SK-N-SH treated with all-trans-retinoic acid at 6 μM for 48 hours (cell line): ENCODE results near the gene TMX4.

ENCODE experiments used
- ARNTL ChIP-seq: fragments of 450-650 bp; formaldehyde crosslinking; IDR thresholded peaks from 2 replicates; pipeline ENCODE4 v1.5.0; 2020; ENCODE audit warnings: low read depth, mild to moderate bottlenecking, moderate library complexity, borderline replicate concordance
- PPARA ChIP-seq: fragments of 250-450 bp; sonication (Bioruptor Pico); IDR thresholded peaks from 2 replicates; pipeline ENCODE4 v1.5.0; 2020; ENCODE audit warnings: mild to moderate bottlenecking, borderline replicate concordance
- RARB ChIP-seq: fragments of 250-450 bp; sonication (Bioruptor Pico); IDR thresholded peaks from 2 replicates; pipeline ENCODE4 v1.8.0; 2021; ENCODE audit warnings: mild to moderate bottlenecking, moderate library complexity
- TSHZ2 ChIP-seq: fragments of 250-450 bp; sonication (Bioruptor Pico); IDR thresholded peaks from 2 replicates; pipeline ENCODE4 v1.5.0; 2020; ENCODE audit warnings: mild to moderate bottlenecking, moderate library complexity
- ZFP3 ChIP-seq: fragments of 250-450 bp; sonication (Bioruptor Pico); IDR thresholded peaks from 2 replicates; pipeline ENCODE4 v1.5.0; 2020; ENCODE audit warnings: mild to moderate bottlenecking, moderate library complexity
- ZNF8 ChIP-seq: fragments of 450-650 bp; formaldehyde crosslinking; IDR thresholded peaks from 2 replicates; pipeline ENCODE4 v1.5.0; 2020; ENCODE audit warnings: mild to moderate bottlenecking, moderate library complexity
- TF ChIP-seq, protein P1 (sequence below): fragments of 250-450 bp; sonication (Bioruptor Pico); IDR thresholded peaks from 2 replicates; pipeline ENCODE4 v1.5.1; 2020; ENCODE audit warnings: low read depth, mild to moderate bottlenecking, moderate library complexity
- TF ChIP-seq, protein P2 (sequence below): fragments of 250-450 bp; sonication (Bioruptor Pico); IDR thresholded peaks from 2 replicates; pipeline ENCODE4 v1.8.0; 2020; ENCODE audit warnings: mild to moderate bottlenecking, moderate library complexity, borderline replicate concordance
- TF ChIP-seq, protein P3 (sequence below): fragments of 250-450 bp; sonication (Bioruptor Pico); IDR thresholded peaks from 2 replicates; pipeline ENCODE4 v1.8.0; 2021; ENCODE audit warnings: low read depth, mild to moderate bottlenecking, moderate library complexity, borderline replicate concordance

DNA sequence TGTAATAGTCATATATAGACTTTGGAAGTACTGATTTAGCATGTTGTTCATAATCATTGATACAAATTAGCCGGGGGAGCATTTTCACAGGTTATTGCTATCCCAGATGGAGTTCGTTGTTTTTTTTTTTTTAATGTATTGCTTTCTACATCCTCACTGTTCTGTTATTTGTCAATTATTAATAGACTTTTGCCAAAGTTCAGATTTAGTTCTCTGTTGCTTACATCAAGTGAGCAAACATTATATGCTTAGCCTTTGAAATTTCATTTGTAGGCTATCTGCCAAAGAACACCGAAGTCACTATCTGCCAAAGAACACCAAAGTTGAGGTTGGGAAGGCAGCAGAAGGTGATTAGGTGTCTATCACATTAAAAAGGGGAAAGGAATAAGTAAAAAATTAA is 79.2 kb downstream of the TMX4 start, which contains the start of gene HAO1:
- no peak for TF ChIP-seq ZNF8 (CRISPR knock-in tag)
- TF ChIP-seq, protein P1, sequence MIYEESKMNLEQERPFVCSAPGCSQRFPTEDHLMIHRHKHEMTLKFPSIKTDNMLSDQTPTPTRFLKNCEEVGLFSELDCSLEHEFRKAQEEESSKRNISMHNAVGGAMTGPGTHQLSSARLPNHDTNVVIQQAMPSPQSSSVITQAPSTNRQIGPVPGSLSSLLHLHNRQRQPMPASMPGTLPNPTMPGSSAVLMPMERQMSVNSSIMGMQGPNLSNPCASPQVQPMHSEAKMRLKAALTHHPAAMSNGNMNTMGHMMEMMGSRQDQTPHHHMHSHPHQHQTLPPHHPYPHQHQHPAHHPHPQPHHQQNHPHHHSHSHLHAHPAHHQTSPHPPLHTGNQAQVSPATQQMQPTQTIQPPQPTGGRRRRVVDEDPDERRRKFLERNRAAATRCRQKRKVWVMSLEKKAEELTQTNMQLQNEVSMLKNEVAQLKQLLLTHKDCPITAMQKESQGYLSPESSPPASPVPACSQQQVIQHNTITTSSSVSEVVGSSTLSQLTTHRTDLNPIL, result no peak
- TF ChIP-seq RARB (CRISPR knock-in tag), result no peak
- no peak for TF ChIP-seq ARNTL (CRISPR knock-in tag)
- TF ChIP-seq PPARA (CRISPR knock-in tag), result no peak
- no peak for TF ChIP-seq TSHZ2 (CRISPR knock-in tag)
- TF ChIP-seq, protein P2, sequence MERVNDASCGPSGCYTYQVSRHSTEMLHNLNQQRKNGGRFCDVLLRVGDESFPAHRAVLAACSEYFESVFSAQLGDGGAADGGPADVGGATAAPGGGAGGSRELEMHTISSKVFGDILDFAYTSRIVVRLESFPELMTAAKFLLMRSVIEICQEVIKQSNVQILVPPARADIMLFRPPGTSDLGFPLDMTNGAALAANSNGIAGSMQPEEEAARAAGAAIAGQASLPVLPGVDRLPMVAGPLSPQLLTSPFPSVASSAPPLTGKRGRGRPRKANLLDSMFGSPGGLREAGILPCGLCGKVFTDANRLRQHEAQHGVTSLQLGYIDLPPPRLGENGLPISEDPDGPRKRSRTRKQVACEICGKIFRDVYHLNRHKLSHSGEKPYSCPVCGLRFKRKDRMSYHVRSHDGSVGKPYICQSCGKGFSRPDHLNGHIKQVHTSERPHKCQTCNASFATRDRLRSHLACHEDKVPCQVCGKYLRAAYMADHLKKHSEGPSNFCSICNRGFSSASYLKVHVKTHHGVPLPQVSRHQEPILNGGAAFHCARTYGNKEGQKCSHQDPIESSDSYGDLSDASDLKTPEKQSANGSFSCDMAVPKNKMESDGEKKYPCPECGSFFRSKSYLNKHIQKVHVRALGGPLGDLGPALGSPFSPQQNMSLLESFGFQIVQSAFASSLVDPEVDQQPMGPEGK (CRISPR knock-in tag), result no peak
- TF ChIP-seq, protein P3, sequence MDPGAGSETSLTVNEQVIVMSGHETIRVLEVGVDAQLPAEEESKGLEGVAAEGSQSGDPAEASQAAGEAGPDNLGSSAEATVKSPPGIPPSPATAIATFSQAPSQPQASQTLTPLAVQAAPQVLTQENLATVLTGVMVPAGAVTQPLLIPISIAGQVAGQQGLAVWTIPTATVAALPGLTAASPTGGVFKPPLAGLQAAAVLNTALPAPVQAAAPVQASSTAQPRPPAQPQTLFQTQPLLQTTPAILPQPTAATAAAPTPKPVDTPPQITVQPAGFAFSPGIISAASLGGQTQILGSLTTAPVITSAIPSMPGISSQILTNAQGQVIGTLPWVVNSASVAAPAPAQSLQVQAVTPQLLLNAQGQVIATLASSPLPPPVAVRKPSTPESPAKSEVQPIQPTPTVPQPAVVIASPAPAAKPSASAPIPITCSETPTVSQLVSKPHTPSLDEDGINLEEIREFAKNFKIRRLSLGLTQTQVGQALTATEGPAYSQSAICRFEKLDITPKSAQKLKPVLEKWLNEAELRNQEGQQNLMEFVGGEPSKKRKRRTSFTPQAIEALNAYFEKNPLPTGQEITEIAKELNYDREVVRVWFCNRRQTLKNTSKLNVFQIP (CRISPR knock-in tag), result no peak
- TF ChIP-seq ZFP3 (CRISPR knock-in tag), result no peak
